Measurements from ENCODE around the gene G0S2.

G0S2 gene

GRCh38 chr1:209704584-209704983 is 29.4 kb downstream of the G0S2 start, which contains the start of gene HSD11B1:
TSS of gene HSD11B1 (plus strand) at chr1:209704846. CDS start at chr1:209704943, 97 bp downstream.
- no peak within 1 kb of the TSS for H3K4me3 ChIP-seq (ENCODE audit: low read depth, low read length)
- TF ChIP-seq CTCF (IDR thresholded peaks at IDR 0.05; ENCODE audit: insufficient read depth, low read depth, low read length, missing control alignments) = no peak
- DNase-seq (ENCODE audit: low read depth) = no peak

- TF ChIP-seq CTCF (IDR thresholded peaks at IDR 0.05; ENCODE audit: insufficient read depth, low read depth, low read length, missing control alignments) = no peak
- no peak overlapping the region for H3K4me3 ChIP-seq (ENCODE audit: low read depth, low read length)
- no peak for DNase-seq (ENCODE audit: low read depth)
Measured at GRCh38 chr1:209705033-209705598, 29.9 kb downstream of the G0S2 start.

GRCh38 chr1:209706622-209707021 is 31.4 kb downstream of the G0S2 start:
- H3K4me3 ChIP-seq (ENCODE audit: low read depth, low read length) = no peak overlapping the region
- TF ChIP-seq CTCF (IDR thresholded peaks at IDR 0.05; ENCODE audit: insufficient read depth, low read depth, low read length, missing control alignments) = no peak
- no peak for DNase-seq (ENCODE audit: low read depth)

- DNase-seq (ENCODE audit: low read depth) = no peak
- H3K4me3 ChIP-seq (ENCODE audit: low read depth, low read length) = no peak overlapping the region
- no peak for TF ChIP-seq CTCF (IDR thresholded peaks at IDR 0.05; ENCODE audit: insufficient read depth, low read depth, low read length, missing control alignments)
Measured at GRCh38 chr1:209707308-209707707, 32.1 kb downstream of the G0S2 start.

GRCh38 chr1:209708297-209708696 is 33.1 kb downstream of the G0S2 start:
- DNase-seq (ENCODE audit: low read depth) = no peak
- no peak overlapping the region for H3K4me3 ChIP-seq (ENCODE audit: low read depth, low read length)
- no peak for TF ChIP-seq CTCF (IDR thresholded peaks at IDR 0.05; ENCODE audit: insufficient read depth, low read depth, low read length, missing control alignments)

- DNase-seq (ENCODE audit: low read depth) = peak; percentile 23
- no peak for TF ChIP-seq CTCF (IDR thresholded peaks at IDR 0.05; ENCODE audit: insufficient read depth, low read depth, low read length, missing control alignments)
- H3K4me3 ChIP-seq (ENCODE audit: low read depth, low read length) = no peak overlapping the region
Measured at GRCh38 chr1:209710093-209710492, 34.9 kb downstream of the G0S2 start.

GRCh38 chr1:209710847-209711246 is 35.6 kb downstream of the G0S2 start:
- H3K4me3 ChIP-seq (ENCODE audit: low read depth, low read length) = no peak overlapping the region
- no peak for TF ChIP-seq CTCF (IDR thresholded peaks at IDR 0.05; ENCODE audit: insufficient read depth, low read depth, low read length, missing control alignments)
- DNase-seq (ENCODE audit: low read depth) = no peak
